SK-N-MC (cell line): ENCODE results near the gene CDC42.
"Not testable (repeated sequence)": the region's sequence is repeated elsewhere in the genome, so short reads cannot be mapped to it uniquely, and the experiment has no call there.

Experiments
- DNase-seq: peaks from one replicate; pipeline ENCODE4 v3.0.0-alpha.2; 2011; ENCODE audit warnings: low read depth, low spot score
- H3K27ac ChIP-seq: fragments of 200-600 bp; sonication (generic); 2 replicates; pipeline ENCODE4 v1.5.1; 2016; ENCODE audit warnings: mixed run types
- H3K36me3 ChIP-seq: fragments of 200-600 bp; sonication (generic); 2 replicates; pipeline ENCODE4 v1.6.1; 2017; ENCODE audit warnings: antibody characterized with exemption, low read length, mixed read lengths; ENCODE audit not compliant: insufficient read depth
- H3K4me3 ChIP-seq: fragments of 200-600 bp; sonication (generic); 2 replicates; pipeline ENCODE4 v1.5.1; 2016
- H3K9ac ChIP-seq: fragments of 200-600 bp; sonication (generic); 2 replicates; pipeline ENCODE4 v1.8.0; 2017; ENCODE audit warnings: mixed run types, mixed read lengths; ENCODE audit not compliant: insufficient read length
- H3K9me3 ChIP-seq: fragments of 200-600 bp; sonication (generic); 2 replicates; pipeline ENCODE4 v1.6.1; 2017; ENCODE audit warnings: low read depth, mild to moderate bottlenecking, antibody characterized with exemption, low read length, moderate library complexity, mixed read lengths
- EZH2 ChIP-seq: fragments of 200-600 bp; sonication (generic); IDR thresholded peaks from one replicate; pipeline ENCODE4 v1.6.1; 2017; ENCODE audit warnings: antibody characterized with exemption
- FOXP2 ChIP-seq: optimal IDR thresholded peaks from 2 replicates; pipeline ENCODE3; 2011; ENCODE audit warnings: mild to moderate bottlenecking, moderate library complexity; ENCODE audit not compliant: insufficient read depth; ENCODE audit errors: extremely low read length, control extremely low read depth
- POLR2AphosphoS5 ChIP-seq: IDR thresholded peaks from 2 replicates; pipeline ENCODE4 v1.6.1; 2012; ENCODE audit warnings: mild to moderate bottlenecking, low read depth, low read length, borderline replicate concordance

CDC42 gene

DNA sequence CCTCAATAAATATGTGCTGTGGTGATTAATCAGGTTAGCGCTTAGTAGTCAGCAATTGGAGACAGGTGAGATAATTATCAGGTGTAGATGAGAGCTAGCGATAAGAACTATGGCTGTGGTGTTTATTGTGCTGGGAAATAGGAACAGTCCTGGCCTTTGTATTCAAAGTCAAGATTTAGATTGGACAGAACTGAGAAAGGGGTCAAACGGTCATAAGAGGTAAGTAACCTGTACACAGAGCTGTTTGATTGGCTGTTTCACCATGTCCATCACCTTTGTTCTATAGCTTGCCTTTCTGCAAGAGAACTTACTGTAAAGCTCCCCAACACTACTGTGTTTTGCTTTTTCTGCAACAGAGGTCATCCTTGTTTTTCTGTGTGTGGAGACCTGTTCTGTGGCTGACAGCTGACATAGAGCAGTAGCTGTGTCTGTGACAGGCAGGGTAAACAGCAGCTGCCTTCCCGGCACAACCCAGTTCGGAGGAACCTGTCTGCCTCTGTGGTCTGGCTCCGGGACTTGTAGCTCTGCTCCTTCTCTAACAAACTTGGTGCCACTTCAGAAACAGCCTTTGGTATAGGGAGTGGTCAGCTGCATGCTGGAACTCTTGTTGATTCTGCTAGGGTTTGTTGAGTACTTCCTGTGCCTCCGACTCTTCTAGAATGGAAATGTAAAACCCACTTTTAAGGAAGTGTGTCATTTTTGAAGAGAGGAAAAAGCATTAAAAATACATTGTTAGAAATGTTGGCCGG lies 21.1 kb upstream of the CDC42 start:
- Histone ChIP-seq H3K36me3 (no peaks in the 10 kb centered on the region), H3K27ac (no peak overlapping the region), H3K9ac (no peak overlapping the region), H3K9me3 (no peaks in the 10 kb centered on the region), H3K4me3 (no peak overlapping the region)
- no peak for DNase-seq
- TF ChIP-seq FOXP2 = no peak
- no peak for TF ChIP-seq POLR2AphosphoS5
- TF ChIP-seq EZH2 = no peak

DNA sequence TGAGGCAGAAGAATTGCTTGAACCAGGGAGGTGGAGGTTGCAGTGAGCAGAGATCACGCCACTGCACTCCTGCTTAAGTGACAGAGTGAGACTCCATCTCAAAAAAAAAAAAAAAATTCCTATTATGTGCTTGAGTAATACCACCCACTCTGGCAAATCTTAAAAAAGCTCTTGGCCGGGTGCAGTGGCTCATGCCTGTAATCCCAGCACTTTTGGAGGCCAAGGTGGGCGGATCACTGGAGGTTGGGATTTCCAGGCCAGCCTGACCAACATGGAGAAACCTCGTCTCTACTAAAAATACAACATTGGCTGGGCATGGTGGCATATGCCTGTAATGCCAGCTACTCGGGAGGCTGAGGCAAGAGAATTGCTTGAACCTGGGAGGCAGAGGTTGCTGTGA lies 17.7 kb upstream of the CDC42 start:
- not testable (repeated sequence) for DNase-seq

DNA sequence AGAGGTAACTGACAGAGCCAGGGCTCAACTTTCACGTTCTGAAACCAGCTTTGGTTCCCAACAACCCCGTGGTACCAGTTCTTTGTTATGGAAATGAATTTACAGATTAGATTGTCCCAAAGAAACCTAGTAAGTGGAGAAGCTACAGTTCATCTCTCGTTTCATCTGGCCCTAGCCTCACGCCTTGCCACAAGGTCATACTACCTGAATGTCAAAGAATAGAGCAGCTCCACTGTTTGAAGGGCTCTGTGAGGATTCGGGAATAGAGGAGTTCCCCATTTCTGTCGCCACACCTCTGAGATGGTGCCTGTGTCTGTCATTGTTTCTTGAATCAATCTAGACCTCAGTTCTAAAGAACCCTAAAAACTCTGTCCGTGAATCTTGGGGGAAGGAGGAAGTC lies 15.0 kb upstream of the CDC42 start:
- TF ChIP-seq FOXP2 (no peak), POLR2AphosphoS5 (no peak), EZH2 (no peak)
- Histone ChIP-seq H3K4me3 (no peak overlapping the region), H3K9me3 (no peaks in the 10 kb centered on the region), H3K27ac (peak overlapping the region; percentile 17), H3K9ac (no peak overlapping the region), H3K36me3 (no peaks in the 10 kb centered on the region)
- no peak for DNase-seq

More for the DNA sequence above, 17.7 kb upstream of the CDC42 start:
- H3K9me3 ChIP-seq, H3K27ac ChIP-seq, H3K4me3 ChIP-seq, H3K9ac ChIP-seq, H3K36me3 ChIP-seq: not testable (repeated sequence)

DNA sequence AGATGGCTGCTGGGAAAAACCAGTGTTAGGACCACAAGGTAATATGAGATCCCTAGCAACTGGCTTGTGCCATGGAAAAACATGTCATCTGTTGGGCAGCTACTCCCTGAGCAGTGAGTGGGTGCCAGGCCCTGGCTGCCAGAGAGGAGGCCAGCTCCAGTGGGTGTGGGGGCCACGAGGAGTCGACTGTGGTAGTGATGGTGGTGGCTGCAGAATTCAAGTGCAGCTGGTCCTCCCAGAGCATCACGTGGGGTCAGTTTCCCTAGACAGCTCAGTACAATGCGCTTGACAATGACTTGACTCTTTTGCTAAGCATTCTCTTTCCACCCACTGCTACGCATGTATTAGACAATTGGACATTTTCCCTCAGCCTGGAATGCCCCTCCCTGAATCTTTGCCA lies 14.5 kb upstream of the CDC42 start:
- Histone ChIP-seq H3K27ac (peak overlapping the region; percentile 17; the same call in 1 of the 2 replicates), H3K9me3 (no peaks in the 10 kb centered on the region), H3K9ac (no peak overlapping the region), H3K4me3 (no peak overlapping the region), H3K36me3 (no peaks in the 10 kb centered on the region)
- no peak for DNase-seq
- TF ChIP-seq FOXP2 (no peak), EZH2 (no peak), POLR2AphosphoS5 (no peak)

DNA sequence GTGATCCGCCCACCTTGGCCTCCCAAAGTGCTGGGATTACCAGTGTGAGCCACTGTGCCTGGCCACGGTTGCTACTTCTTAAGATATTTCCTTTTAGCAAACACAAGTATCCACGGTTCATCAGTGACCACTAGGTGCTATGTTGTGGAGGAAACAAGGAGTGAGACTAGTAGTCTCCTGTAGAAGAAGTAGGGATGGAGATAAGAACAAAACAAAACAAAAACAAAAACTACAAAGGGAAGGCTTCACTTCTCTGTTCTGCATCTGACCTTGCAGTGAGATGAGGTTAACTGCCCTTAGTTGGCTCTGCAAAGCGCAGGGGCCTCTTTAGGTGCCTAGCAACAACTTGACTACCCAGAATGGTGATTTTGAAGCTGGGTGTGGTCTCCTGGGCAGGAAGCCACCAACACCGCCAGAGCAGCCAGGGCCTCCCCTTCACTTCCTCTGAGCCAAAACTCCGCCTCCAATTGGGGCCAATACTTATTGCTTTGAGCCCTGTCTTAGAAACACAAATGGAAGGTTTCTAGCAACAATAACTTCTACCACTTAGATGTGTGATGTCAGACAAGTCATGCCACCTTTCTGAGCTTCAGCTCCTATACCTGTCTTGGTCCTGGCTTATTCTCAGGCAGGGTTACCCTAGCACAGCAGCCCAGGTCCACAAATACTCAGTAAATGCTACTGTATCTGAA lies 12.8 kb upstream of the CDC42 start:
- TF ChIP-seq EZH2 = no peak
- TF ChIP-seq POLR2AphosphoS5 = peak; percentile 49; the same call in 1 of the 2 replicates
- Histone ChIP-seq H3K9me3 (no peaks in the 10 kb centered on the region), H3K4me3 (peak overlapping the region; percentile 55), H3K36me3 (no peaks in the 10 kb centered on the region), H3K9ac (peak overlapping the region; percentile 28), H3K27ac (peak overlapping the region; percentile 40)
- peak; percentile 40 for DNase-seq

DNA sequence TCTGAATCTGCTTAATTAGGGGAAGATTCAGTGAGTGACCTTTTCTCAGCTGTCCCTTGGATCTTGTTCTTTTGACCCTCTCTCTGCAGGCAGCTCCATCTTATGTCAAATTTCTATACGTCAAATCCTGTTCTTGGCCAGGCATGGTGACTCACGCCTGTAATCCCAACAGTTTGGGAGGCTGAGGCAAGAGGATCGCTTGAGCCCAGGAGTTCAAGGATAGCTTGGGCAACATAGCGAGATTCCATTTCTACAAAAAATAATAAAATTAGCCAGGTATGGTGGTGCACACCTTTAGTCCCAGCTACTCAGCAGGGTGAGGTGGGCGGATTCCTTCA lies 12.3 kb upstream of the CDC42 start:
- H3K9ac ChIP-seq = peak overlapping the region; percentile 28
- no peak for TF ChIP-seq FOXP2
- no peak for TF ChIP-seq EZH2
- no peak for TF ChIP-seq POLR2AphosphoS5
- peak overlapping the region; percentile 55 for H3K4me3 ChIP-seq
- H3K36me3 ChIP-seq = no peaks in the 10 kb centered on the region
- H3K27ac ChIP-seq = peak overlapping the region; percentile 40
- H3K9me3 ChIP-seq = no peaks in the 10 kb centered on the region
- DNase-seq = no peak

DNA sequence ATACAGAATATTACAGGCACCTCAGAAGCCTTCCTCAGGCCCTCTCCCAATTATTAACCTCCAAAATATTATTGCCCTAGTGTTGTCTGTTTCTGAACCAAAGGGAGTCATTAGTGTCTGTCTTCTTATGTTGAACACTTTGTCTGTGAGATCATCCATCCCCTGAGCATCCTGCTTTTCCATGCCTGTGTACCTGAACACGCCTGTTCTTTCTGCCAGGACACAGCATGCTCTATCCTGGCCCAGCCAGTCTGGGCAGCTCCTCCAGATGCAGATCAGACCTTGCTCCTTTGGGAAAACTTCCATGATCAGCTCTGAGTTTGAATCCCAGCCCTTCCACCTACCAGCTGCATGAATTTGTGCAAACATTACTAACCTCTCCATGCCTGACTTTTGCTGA lies 11.0 kb upstream of the CDC42 start:
- TF ChIP-seq FOXP2 (no peak), POLR2AphosphoS5 (no peak), EZH2 (no peak)
- H3K27ac ChIP-seq = no peak overlapping the region
- no peaks in the 10 kb centered on the region for H3K36me3 ChIP-seq
- no peak for DNase-seq
- no peak overlapping the region for H3K4me3 ChIP-seq
- H3K9me3 ChIP-seq = no peaks in the 10 kb centered on the region
- H3K9ac ChIP-seq = no peak overlapping the region

DNA sequence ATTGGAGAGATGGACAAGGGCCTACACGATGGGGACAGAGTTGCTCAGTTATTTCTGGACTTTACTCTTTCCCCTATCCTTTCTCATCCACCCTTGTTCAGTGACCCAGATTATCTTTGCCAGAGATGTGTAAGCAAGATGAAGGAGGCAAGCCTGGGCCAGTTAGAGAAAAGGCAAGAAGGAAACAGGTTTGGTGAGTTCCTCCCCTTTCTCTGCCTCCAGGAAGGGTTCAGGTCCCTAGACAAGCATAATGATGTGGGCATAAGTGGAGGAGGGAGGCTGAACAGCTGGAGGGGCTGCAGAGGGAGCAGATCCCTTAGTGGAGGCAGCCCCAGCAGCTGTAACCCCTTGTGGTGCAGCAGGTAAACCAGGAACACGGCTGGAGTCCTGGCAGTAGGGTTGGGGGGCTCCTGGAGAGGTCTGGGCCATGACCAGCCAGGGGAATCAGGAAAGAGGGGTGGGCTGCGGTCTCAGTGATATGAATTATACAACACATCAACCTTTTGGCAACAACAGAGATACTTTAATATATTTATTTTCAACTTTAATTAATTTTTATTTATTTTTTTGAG lies 9.2 kb upstream of the CDC42 start:
- Histone ChIP-seq H3K27ac (no peak overlapping the region), H3K36me3 (no peaks in the 10 kb centered on the region), H3K9ac (no peak overlapping the region), H3K9me3 (no peaks in the 10 kb centered on the region), H3K4me3 (no peak overlapping the region)
- no peak for DNase-seq
- TF ChIP-seq FOXP2 (no peak), POLR2AphosphoS5 (no peak), EZH2 (no peak)
